T-helper 17 cell (primary cell): Measurements from ENCODE around the gene GAGE10. TPM values are rescaled to one million over a fixed set of nuclear protein-coding genes. Genes with fewer than 3 reads are reported as not detected.
A peak's percentile ranks its signal among the peaks of the same experiment; 100 is the strongest.
"Not testable (repeated sequence)": the region's sequence is repeated elsewhere in the genome, so short reads cannot be mapped to it uniquely, and the experiment has no call there.

Experiments
- ATAC-seq: fragments of 150-1000 bp; cut with Tn5 transposase; 2 replicates; pipeline ENCODE4 v1.10.0; 2021; ENCODE audit warnings: mild to moderate bottlenecking, moderate library complexity
- DNase-seq, 3 donors: peaks; one replicate each; pipeline versions ENCODE4 v3.0.0 to v3.0.0-alpha.2; 2020 to 2021
- H3K9me3 ChIP-seq: one replicate; pipeline ENCODE4 v1.7.0; 2013; ENCODE audit warnings: low read length, mild to moderate bottlenecking; ENCODE audit not compliant: control insufficient read depth, poor library complexity, severe bottlenecking
- H3K27ac Mint-ChIP-seq: one replicate; pipeline ENCODE4 v1.8.0; 2022; ENCODE audit warnings: mild to moderate bottlenecking, moderate library complexity, mixed read lengths
- H3K27me3 Mint-ChIP-seq: one replicate; pipeline ENCODE4 v1.8.0; 2022; ENCODE audit warnings: mixed read lengths
- H3K36me3 Mint-ChIP-seq: one replicate; pipeline ENCODE4 v1.8.0; 2022; ENCODE audit warnings: low read depth, mixed read lengths
- H3K4me1 Mint-ChIP-seq: one replicate; pipeline ENCODE4 v1.8.0; 2022; ENCODE audit warnings: mild to moderate bottlenecking, mixed read lengths
- H3K4me3 Mint-ChIP-seq: one replicate; pipeline ENCODE4 v1.8.0; 2022; ENCODE audit warnings: mild to moderate bottlenecking, moderate library complexity, mixed read lengths
- total RNA-seq, 4 donors: library from RNA in 2 of 4; stranded (reverse) in 2 of 4; gene quantifications; one replicate each; pipeline ENCODE4 v1.2.3 and lab custom pipeline; 2022 to 2026

Gene GAGE10
- total RNA-seq, 2 donors from 2014 or later = not detected

- H3K36me3 Mint-ChIP-seq = no peaks in the 10 kb centered on the region
- no peaks in the 10 kb centered on the region for H3K9me3 ChIP-seq
- H3K4me3 Mint-ChIP-seq = no peak overlapping the region
- H3K4me1 Mint-ChIP-seq = peaks cover 13% of the 10 kb centered on the region
- DNase-seq (no peak), ATAC-seq (no peak)
- H3K27me3 Mint-ChIP-seq = no peaks in the 10 kb centered on the region
- no peak overlapping the region for H3K27ac Mint-ChIP-seq
These were observed 16.9 kb upstream of the GAGE10 start for GRCh38 chrX:49286581-49286980.

- H3K27me3 Mint-ChIP-seq = no peaks in the 10 kb centered on the region
- DNase-seq = no peak
These were observed 15.8 kb upstream of the GAGE10 start for GRCh38 chrX:49287665-49288064.

GRCh38 chrX:49290215-49290614 lies 13.2 kb upstream of the GAGE10 start:
- DNase-seq (no peak), ATAC-seq (no peak)
- Mint-ChIP-seq H3K27ac (no peak overlapping the region), H3K27me3 (no peaks in the 10 kb centered on the region), H3K36me3 (no peaks in the 10 kb centered on the region), H3K4me3 (no peak overlapping the region), H3K4me1 (peaks cover 10% of the 10 kb centered on the region)
- H3K9me3 ChIP-seq = no peaks in the 10 kb centered on the region

More at GRCh38 chrX:49287665-49288064, 15.8 kb upstream of the GAGE10 start:
- no peaks in the 10 kb centered on the region for H3K36me3 Mint-ChIP-seq
- no peak for ATAC-seq
- H3K4me3 Mint-ChIP-seq = no peak overlapping the region
- H3K9me3 ChIP-seq = no peaks in the 10 kb centered on the region
- H3K4me1 Mint-ChIP-seq = peaks cover 11% of the 10 kb centered on the region
- H3K27ac Mint-ChIP-seq = no peak overlapping the region

DNA sequence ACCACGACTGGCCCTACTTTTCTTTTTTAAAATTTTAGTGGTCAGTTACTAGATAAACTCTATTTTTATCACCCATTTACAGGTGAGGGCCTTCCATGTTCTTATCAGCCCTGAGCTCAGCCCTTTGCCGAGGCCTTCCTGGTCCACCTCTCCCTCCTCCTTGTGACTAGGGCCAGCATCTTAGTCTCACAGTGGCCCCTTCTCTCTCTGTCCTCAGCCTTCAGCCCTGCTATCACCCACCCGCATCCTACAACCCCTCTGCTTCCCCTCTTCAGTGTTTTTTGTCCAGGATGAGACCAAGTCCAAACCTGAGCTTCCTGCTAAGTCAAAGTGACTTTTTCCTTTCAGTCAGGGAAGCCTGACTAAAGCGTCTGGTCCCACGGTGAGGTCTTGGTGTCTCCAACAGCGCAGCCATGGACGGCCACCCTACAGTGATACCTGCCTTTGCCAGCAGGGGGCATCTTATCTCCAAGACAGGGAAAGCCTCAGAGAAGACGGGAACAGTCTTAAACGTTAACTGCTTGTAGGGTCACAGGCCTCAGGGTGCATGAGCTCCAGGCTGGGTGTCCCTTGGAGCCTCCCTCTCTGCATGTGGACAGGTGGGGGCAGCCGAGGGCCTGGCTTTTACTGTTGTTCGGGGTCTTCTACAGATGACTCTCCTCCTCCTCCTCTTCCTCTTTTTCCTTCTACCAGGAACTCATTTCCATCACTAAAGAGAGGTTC lies 11.7 kb upstream of the GAGE10 start:
- Mint-ChIP-seq H3K36me3 (no peaks in the 10 kb centered on the region), H3K4me3 (no peak overlapping the region), H3K4me1 (peaks cover 12% of the 10 kb centered on the region), H3K27ac (peak overlapping the region; percentile 92), H3K27me3 (no peaks in the 10 kb centered on the region)
- DNase-seq (peak; percentile 37 to 56 (median 39)), ATAC-seq (peak; percentile 70)
- H3K9me3 ChIP-seq = no peaks in the 10 kb centered on the region

DNA sequence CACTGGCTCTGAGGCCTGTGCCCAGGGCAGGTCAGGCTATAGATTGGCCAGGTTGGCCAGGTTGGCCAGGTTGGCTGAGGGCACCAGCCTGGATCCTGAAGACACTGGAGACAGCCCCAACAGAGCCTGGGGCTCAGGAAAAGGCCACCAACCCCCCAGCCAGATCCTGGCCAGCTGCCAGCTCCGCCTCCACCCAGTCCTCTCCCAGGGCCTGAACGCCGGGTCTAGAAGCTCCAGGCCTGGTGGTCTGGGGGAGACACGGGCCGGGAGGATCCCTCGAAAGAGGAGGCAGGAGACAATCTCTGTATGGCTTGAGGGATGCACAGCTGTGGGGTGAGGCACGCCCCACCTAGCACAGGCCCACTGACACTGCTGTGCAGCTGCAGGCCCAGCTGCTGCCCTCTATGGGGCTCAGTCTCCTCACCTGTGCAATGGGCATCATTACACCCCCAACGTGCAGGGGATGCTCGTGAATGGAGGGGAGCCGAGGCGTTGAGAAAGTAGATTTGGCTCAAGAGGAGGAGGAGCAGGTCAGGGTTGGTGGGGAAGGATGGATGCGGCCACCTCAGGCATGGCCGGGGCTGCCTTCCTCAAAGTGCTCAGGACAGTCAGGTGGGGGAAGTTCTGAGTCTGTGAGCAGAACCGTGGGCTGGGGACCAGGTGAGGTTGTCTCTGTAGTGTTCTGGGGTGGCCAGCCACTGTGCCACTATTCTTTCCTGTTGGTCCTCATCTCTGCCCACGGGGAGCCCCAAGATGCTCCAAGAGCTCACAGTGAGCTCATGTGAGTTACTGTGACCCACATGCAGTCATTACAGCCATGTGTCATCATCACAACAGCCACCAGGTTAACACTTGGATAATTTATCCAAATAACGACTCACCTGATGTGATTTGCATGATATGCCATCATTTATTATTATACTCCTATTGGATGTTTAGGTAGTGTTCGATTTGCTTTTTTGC lies 10.8 kb upstream of the GAGE10 start:
- Mint-ChIP-seq H3K4me3 (no peak overlapping the region), H3K27ac (peak overlapping the region; percentile 92)

DNA sequence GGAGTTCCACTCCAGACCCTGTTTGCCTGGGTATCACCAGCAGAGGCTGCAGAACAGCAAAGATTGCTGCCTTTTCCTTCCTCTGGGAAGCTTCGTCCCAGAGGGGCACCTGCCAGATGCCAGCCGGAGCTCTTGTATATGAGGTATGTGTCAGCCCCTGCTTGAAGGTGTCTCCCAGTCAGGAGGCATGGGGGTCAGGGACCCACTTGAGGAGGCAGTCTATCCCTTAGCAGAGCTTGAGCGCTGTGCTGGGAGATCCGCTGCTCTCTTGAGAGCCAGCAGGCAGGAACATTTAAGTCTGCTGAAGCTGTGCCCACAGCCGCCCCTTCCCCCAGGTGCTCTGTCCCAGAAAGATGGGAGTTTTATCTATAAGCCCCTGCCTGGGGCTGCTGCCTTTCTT lies 4.2 kb upstream of the GAGE10 start:
- not testable (repeated sequence) for DNase-seq, H3K9me3 ChIP-seq, H3K27ac Mint-ChIP-seq, ATAC-seq, H3K27me3 Mint-ChIP-seq, H3K36me3 Mint-ChIP-seq, H3K4me1 Mint-ChIP-seq, H3K4me3 Mint-ChIP-seq

More for the DNA sequence above, 10.8 kb upstream of the GAGE10 start:
- no peaks in the 10 kb centered on the region for H3K9me3 ChIP-seq
- ATAC-seq (no peak), DNase-seq (no peak)
- no peaks in the 10 kb centered on the region for H3K36me3 Mint-ChIP-seq
- H3K4me1 Mint-ChIP-seq = peaks cover 13% of the 10 kb centered on the region
- H3K27me3 Mint-ChIP-seq = no peaks in the 10 kb centered on the region

GRCh38 chrX:49300703-49301102 lies 2.7 kb upstream of the GAGE10 start:
- H3K4me3 Mint-ChIP-seq = no peak overlapping the region
- no peaks in the 10 kb centered on the region for H3K27me3 Mint-ChIP-seq
- peaks cover 2% of the 10 kb centered on the region for H3K4me1 Mint-ChIP-seq
- ATAC-seq (no peak), DNase-seq (no peak)
- peaks cover 4% of the 10 kb centered on the region for H3K36me3 Mint-ChIP-seq
- no peaks in the 10 kb centered on the region for H3K9me3 ChIP-seq
- H3K27ac Mint-ChIP-seq = no peak overlapping the region

DNA sequence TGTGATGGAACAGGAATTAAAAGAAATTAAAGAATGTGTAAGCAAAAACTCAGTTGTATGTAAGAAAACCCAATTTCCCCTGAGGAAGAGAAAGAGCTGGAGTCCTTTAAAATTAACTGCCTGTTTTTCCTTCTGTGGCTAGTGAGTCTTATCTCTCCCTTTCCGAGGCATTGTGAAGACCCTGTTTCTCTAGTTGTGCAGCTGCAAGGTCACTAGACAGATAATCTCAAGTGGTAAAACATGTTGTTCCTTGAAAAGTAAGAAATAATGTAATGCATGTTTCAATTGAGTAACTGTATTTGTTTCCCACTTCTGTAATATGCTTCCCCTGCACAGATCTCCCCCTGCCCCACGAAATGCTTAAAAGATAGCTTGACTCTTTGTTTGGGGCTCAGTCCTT lies 4.3 kb downstream of the GAGE10 start:
- Mint-ChIP-seq H3K4me3 (peak overlapping the region; percentile 15), H3K4me1 (peaks cover 13% of the 10 kb centered on the region), H3K27ac (peak overlapping the region; percentile 97)
- H3K9me3 ChIP-seq, H3K36me3 Mint-ChIP-seq, H3K27me3 Mint-ChIP-seq, DNase-seq, ATAC-seq: not testable (repeated sequence)

DNA sequence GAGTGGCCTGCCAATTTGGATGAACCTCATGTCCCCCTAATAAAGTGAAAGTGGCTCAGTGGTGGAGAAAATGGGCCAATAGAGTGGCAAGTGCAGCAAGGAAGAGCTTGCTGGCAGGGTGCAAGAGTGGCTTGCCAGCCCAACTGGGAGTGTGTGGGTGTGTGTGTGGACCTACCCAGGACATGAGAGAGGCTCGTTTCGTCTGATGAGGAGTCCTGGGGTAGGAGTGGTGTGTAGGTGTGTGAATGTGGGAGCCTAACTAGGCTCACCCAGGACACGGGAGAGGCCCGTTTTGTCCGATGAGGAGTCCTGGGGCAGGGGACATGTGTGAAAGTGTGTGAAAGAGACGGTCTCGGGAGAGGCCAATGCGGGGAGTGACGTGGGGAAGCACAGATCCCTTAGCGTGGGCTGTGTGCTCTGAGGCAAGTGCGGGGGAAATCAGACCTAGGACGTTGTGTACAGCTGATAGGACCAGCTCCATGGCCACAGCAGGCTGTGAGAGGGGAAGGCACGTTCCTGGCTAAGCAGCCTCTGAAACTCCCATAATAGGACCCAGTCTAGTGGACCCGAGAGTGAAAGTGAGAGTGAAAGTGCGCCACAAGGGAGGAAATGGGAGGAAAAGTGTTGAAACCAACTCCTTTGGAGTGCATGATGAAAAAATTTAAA lies 5.3 kb downstream of the GAGE10 start:
- H3K9me3 ChIP-seq = no peaks in the 10 kb centered on the region
- DNase-seq (no peak), ATAC-seq (peak; percentile 58)
- peaks cover 2% of the 10 kb centered on the region for H3K36me3 Mint-ChIP-seq
- peak overlapping the region; percentile 94 for H3K4me3 Mint-ChIP-seq
- H3K4me1 Mint-ChIP-seq = peaks cover 13% of the 10 kb centered on the region
- H3K27me3 Mint-ChIP-seq = no peaks in the 10 kb centered on the region
- peak overlapping the region; percentile 97 for H3K27ac Mint-ChIP-seq

- peak; percentile 60 for ATAC-seq
- H3K4me3 Mint-ChIP-seq = peak overlapping the region; percentile 94
- H3K27me3 Mint-ChIP-seq = no peaks in the 10 kb centered on the region
- no peaks in the 10 kb centered on the region for H3K9me3 ChIP-seq
- peaks cover 2% of the 10 kb centered on the region for H3K36me3 Mint-ChIP-seq
- peak overlapping the region; percentile 97 for H3K27ac Mint-ChIP-seq
- peaks cover 13% of the 10 kb centered on the region for H3K4me1 Mint-ChIP-seq
- no peak for DNase-seq
These were observed 6.0 kb downstream of the GAGE10 start for GRCh38 chrX:49309401-49309981.

DNA sequence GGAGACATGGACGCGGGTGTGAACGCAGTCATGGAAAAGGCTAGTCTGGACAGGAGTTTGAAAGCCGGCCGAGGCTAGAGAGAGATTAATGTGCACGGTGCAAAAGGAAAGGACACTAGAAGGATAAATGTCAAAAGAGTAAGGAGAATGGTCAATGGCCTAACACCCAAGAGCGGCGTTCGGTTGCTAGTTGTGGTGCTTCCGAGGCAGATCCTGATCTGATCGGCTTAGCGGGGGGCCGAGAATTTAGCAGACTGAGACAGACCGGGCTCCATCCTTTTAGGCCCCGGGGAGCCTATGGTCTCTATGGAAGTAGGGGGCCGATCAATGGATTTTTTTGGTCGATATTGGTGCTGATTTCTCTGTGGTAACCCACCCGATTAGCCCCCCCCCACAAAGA lies 6.9 kb downstream of the GAGE10 start:
- H3K27me3 Mint-ChIP-seq = no peaks in the 10 kb centered on the region
- ATAC-seq = no peak
- no peaks in the 10 kb centered on the region for H3K9me3 ChIP-seq
- DNase-seq = no peak
- H3K4me3 Mint-ChIP-seq = peak overlapping the region; percentile 67
- peaks cover 13% of the 10 kb centered on the region for H3K4me1 Mint-ChIP-seq
- H3K27ac Mint-ChIP-seq = peak overlapping the region; percentile 97
- H3K36me3 Mint-ChIP-seq = peaks cover 2% of the 10 kb centered on the region

DNA sequence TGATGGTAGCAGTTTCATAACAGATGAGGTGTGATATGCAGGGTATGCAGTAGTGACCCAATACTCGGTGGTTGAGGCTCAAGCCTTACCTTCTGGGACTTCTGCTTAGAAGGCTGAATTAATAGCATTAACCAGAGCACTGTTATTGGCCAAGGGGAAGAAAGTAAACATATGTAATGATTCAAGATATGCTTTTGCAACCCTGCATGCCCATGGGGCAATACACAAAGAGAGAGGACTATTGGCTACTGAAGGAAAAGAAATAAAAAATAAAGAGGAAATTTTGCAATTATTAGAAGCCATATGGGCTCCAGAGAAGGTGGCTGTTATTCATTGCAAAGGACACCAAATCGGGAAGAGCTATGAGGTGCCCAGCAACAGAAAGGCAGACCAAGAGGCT lies 8.7 kb downstream of the GAGE10 start:
- Mint-ChIP-seq H3K27ac (no peak overlapping the region), H3K27me3 (no peaks in the 10 kb centered on the region), H3K4me1 (peaks cover 13% of the 10 kb centered on the region), H3K36me3 (peaks cover 2% of the 10 kb centered on the region), H3K4me3 (no peak overlapping the region)
- no peaks in the 10 kb centered on the region for H3K9me3 ChIP-seq
- no peak for DNase-seq
- no peak for ATAC-seq

DNA sequence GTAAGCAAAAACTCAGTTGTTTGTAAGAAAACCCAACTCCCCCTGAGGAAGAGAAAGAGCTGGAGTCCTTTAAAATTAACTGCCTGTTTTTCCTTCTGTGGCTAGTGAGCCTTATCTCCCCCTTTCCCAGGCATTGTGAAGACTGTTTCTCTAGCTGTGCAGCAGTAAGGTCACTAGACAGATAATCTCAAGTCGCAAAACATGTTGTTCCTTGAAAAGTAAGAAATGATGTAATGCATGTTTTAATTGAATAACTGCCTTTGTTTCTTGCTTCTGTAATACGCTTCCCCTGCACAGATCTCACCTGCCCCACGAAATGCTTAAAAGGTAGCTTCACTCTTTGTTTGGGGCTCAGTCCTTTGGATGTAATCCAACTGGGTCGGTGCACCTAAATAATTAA lies 12.6 kb downstream of the GAGE10 start:
- H3K36me3 Mint-ChIP-seq = no peaks in the 10 kb centered on the region
- H3K9me3 ChIP-seq = no peaks in the 10 kb centered on the region
- H3K27ac Mint-ChIP-seq = no peak overlapping the region
- H3K4me1 Mint-ChIP-seq = no peaks in the 10 kb centered on the region
- DNase-seq (no peak), ATAC-seq (no peak)
- H3K27me3 Mint-ChIP-seq = no peaks in the 10 kb centered on the region
- H3K4me3 Mint-ChIP-seq = no peak overlapping the region
